Measurements from ENCODE around the gene CDK5. TPM values are rescaled to one million over a fixed set of nuclear protein-coding genes. Genes with fewer than 3 reads are reported as not detected.

CDK5 gene
- total RNA-seq, 2 donors from 2014 or later: 22.2 to 25.2 TPM

GRCh38 chr7:151051108-151051507 lies 6.6 kb downstream of the CDK5 start:
- no peak overlapping the region for H3K4me3 ChIP-seq (ENCODE audit: low read length)
- WGBS, 2 experiments (ENCODE audit: insufficient coverage in 1 of 2, insufficient read length in 1 of 2): 5 to 7% methylated on average over 31 to 50 of the region's 50 CpGs
- Mint-ChIP-seq H3K27ac (no peak overlapping the region), H3K4me3 (no peak overlapping the region), H3K27me3 (ENCODE audit: insufficient read depth) (peaks cover 43% of the 10 kb centered on the region), H3K9me3 (no peaks in the 10 kb centered on the region), H3K36me3 (ENCODE audit: low read depth) (peaks cover 7% of the 10 kb centered on the region), H3K4me1 (no peaks in the 10 kb centered on the region)
- peaks cover 27% of the 10 kb centered on the region for H3K27me3 ChIP-seq (ENCODE audit: control insufficient read depth, insufficient read depth, low read length, poor library complexity, severe bottlenecking)
- peak; percentile 96 for DNase-seq
- no peak overlapping the region for H3K27ac ChIP-seq (ENCODE audit: low read depth, low read length)
- no peaks in the 10 kb centered on the region for H3K4me1 ChIP-seq (ENCODE audit: control insufficient read depth, insufficient read depth, low read length)
- no peaks in the 10 kb centered on the region for H3K9me3 ChIP-seq (ENCODE audit: control insufficient read depth, low read length)
- H3K36me3 ChIP-seq (ENCODE audit: control insufficient read depth, insufficient read depth, low read length): no peaks in the 10 kb centered on the region
- H3K9ac ChIP-seq (ENCODE audit: extremely low read depth, low read length, poor library complexity, severe bottlenecking): no peak overlapping the region
- TF ChIP-seq CTCF (conservative IDR thresholded peaks at IDR 0.05): no peak

GRCh38 chr7:151048911-151049463 lies 8.7 kb downstream of the CDK5 start:
- no peak overlapping the region for H3K4me3 Mint-ChIP-seq
- no peaks in the 10 kb centered on the region for H3K36me3 ChIP-seq (ENCODE audit: control insufficient read depth, insufficient read depth, low read length)
- no peak overlapping the region for H3K9ac ChIP-seq (ENCODE audit: extremely low read depth, low read length, poor library complexity, severe bottlenecking)
- no peak for DNase-seq
- no peaks in the 10 kb centered on the region for H3K9me3 ChIP-seq (ENCODE audit: control insufficient read depth, low read length)
- no peaks in the 10 kb centered on the region for H3K9me3 Mint-ChIP-seq
- peaks cover 4% of the 10 kb centered on the region for H3K36me3 Mint-ChIP-seq (ENCODE audit: low read depth)
- peaks cover 39% of the 10 kb centered on the region for H3K27me3 Mint-ChIP-seq (ENCODE audit: insufficient read depth)
- peaks cover 20% of the 10 kb centered on the region for H3K27me3 ChIP-seq (ENCODE audit: control insufficient read depth, insufficient read depth, low read length, poor library complexity, severe bottlenecking)
- H3K4me1 Mint-ChIP-seq: no peaks in the 10 kb centered on the region
- no peak overlapping the region for H3K4me3 ChIP-seq (ENCODE audit: low read length)
- no peak for TF ChIP-seq CTCF (conservative IDR thresholded peaks at IDR 0.05)
- 93 to 94% methylated on average over 31 to 38 of the region's 38 CpGs for WGBS, 2 experiments (ENCODE audit: insufficient coverage in 1 of 2, insufficient read length in 1 of 2)
- H3K4me1 ChIP-seq (ENCODE audit: control insufficient read depth, insufficient read depth, low read length): no peaks in the 10 kb centered on the region
- no peak overlapping the region for H3K27ac ChIP-seq (ENCODE audit: low read depth, low read length)
- no peak overlapping the region for H3K27ac Mint-ChIP-seq

GRCh38 chr7:151047976-151048815 lies 9.5 kb downstream of the CDK5 start, which contains the start of gene ASIC3:
TSS of gene ASIC3 (plus strand) at chr7:151048531. CDS start at chr7:151048886, 355 bp downstream.
- WGBS, 2 experiments (ENCODE audit: insufficient coverage in 1 of 2, insufficient read length in 1 of 2): 87 to 91% methylated on average over 13 to 22 of the region's 22 CpGs
- Mint-ChIP-seq H3K36me3 (ENCODE audit: low read depth) (peaks cover 3% of the 10 kb centered on the region), H3K27me3 (ENCODE audit: insufficient read depth) (peaks cover 39% of the 10 kb centered on the region), H3K4me3 (no peak within 1 kb of the TSS), H3K9me3 (no peaks in the 10 kb centered on the region), H3K27ac (no peak within 1 kb of the TSS), H3K4me1 (no peaks in the 10 kb centered on the region)
- H3K4me1 ChIP-seq (ENCODE audit: control insufficient read depth, insufficient read depth, low read length): no peaks in the 10 kb centered on the region
- H3K27ac ChIP-seq (ENCODE audit: low read depth, low read length): no peak within 1 kb of the TSS
- no peaks in the 10 kb centered on the region for H3K36me3 ChIP-seq (ENCODE audit: control insufficient read depth, insufficient read depth, low read length)
- DNase-seq: no peak
- no peaks in the 10 kb centered on the region for H3K9me3 ChIP-seq (ENCODE audit: control insufficient read depth, low read length)
- no peak within 1 kb of the TSS for H3K9ac ChIP-seq (ENCODE audit: extremely low read depth, low read length, poor library complexity, severe bottlenecking)
- no peak within 1 kb of the TSS for H3K4me3 ChIP-seq (ENCODE audit: low read length)
- no peak for TF ChIP-seq CTCF (conservative IDR thresholded peaks at IDR 0.05)
- H3K27me3 ChIP-seq (ENCODE audit: control insufficient read depth, insufficient read depth, low read length, poor library complexity, severe bottlenecking): peaks cover 20% of the 10 kb centered on the region

Data from endodermal cell (in vitro differentiated cells).